Pancreas (tissue), 10 donors: Measurements from ENCODE around the gene CLINT1. TPM values are rescaled to one million over a fixed set of nuclear protein-coding genes. Genes with fewer than 3 reads are reported as not detected.

ENCODE experiments used
- ATAC-seq, 4 donors: fragments of 200-7000 bp; cut with Tn5 transposase; one replicate each; pipeline versions ENCODE4 v1.8.0 to v1.9.1; 2020; ENCODE audit warnings: mild to moderate bottlenecking in 4 of 4, moderate library complexity in 4 of 4
- DNase-seq, 6 donors: peaks; one replicate each; pipeline ENCODE4 v3.0.0-alpha.2; 2020
- FAIRE-seq: peaks from 2 replicates; lab custom pipeline; 2012; peaks lifted over from hg19 to GRCh38; lab: Jason Lieb, UNC
- H3K27ac ChIP-seq, 4 donors: fragments of 200-600 bp; sonication (generic); 1 replicate in 3 of 4; 2 replicates in 1 of 4; pipeline versions ENCODE4 v1.5.0 to v1.8.0; 2020
- H3K27me3 ChIP-seq, 4 donors: fragments of 200-600 bp; one replicate each; pipeline ENCODE4 v1.8.0; 2021
- H3K36me3 ChIP-seq, 3 donors: fragments of 200-600 bp; sonication (generic) in 1 of 3; one replicate each; pipeline versions ENCODE4 v1.5.0 to v1.8.0; 2020 to 2021
- H3K4me1 ChIP-seq, 3 donors: fragments of 200-600 bp; one replicate each; pipeline ENCODE4 v1.8.0; 2021
- H3K4me3 ChIP-seq, 4 donors: fragments of 200-600 bp; sonication (generic) in 2 of 4; one replicate each; pipeline versions ENCODE4 v1.5.0 to v1.8.0; 2020 to 2021
- H3K9me3 ChIP-seq, 4 donors: fragments of 200-600 bp; one replicate each; pipeline ENCODE4 v1.8.0; 2021
- WGBS, 2 donors: extraction: QIAGEN DNeasy Blood & Tissue Kit; methylation state at CpG; one replicate each; pipeline ENCODE4 v1.1.7; 2013; 5-methylcytosine and 5-hydroxymethylcytosine counted together
- intact Hi-C, 3 donors: fragments of 100-400 bp; cut with DNase I; formaldehyde crosslinking; loops; one replicate each; pipeline versions ENCODE4 v1.11.1 to v1.14.2; 2022
- polyA plus RNA-seq, 2 donors: library from polyadenylated mRNA; stranded (reverse); fragments of 200-250 nt; gene quantifications; one replicate each; pipeline ENCODE4 v1.2.3, GENCODE V29; 2013
- total RNA-seq, 6 donors: library from RNA; stranded (reverse); fragmentation: NEBNext Ultra II Directional in 4 of 6; extraction: Animal tissue kit (Norgen Biotek cat#: 25700) in 4 of 6; gene quantifications; one replicate each; pipeline versions ENCODE4 v1.2.1 to v1.2.4, GENCODE V29; 2021 to 2023
- TF ChIP-seq, protein P1 (sequence below), 4 donors: fragments of 200-600 bp; sonication (generic) in 3 of 4; IDR thresholded peaks; one replicate each; pipeline versions ENCODE4 v1.5.0 to v1.8.0; 2021; ENCODE audit warnings: antibody characterized with exemption in 4 of 4
- donor health status: healthy with polysubstance abuse.
- donor health status: DM: no; HTN: no; CAD: no; lungs with moderate emphysema.
- donor health status: DM: no; HTN: no; CAD: no.
- donor health status: control.
- donor health status: control.
- donor health status: Bipolar disorder and iron deficiency.
- donor health status: DM: yes; HTN: yes; CAD: no.
- donor health status: DM: no; HTN: no; CAD: no.
- donor health status: DM: no; HTN: no; CAD: no.
- donor health status: DM: yes; HTN: yes; CAD: no.

Gene CLINT1
- total and polyA plus RNA-seq, 8 donors, result 23.5 to 62.5 (median 37.9) TPM

DNA sequence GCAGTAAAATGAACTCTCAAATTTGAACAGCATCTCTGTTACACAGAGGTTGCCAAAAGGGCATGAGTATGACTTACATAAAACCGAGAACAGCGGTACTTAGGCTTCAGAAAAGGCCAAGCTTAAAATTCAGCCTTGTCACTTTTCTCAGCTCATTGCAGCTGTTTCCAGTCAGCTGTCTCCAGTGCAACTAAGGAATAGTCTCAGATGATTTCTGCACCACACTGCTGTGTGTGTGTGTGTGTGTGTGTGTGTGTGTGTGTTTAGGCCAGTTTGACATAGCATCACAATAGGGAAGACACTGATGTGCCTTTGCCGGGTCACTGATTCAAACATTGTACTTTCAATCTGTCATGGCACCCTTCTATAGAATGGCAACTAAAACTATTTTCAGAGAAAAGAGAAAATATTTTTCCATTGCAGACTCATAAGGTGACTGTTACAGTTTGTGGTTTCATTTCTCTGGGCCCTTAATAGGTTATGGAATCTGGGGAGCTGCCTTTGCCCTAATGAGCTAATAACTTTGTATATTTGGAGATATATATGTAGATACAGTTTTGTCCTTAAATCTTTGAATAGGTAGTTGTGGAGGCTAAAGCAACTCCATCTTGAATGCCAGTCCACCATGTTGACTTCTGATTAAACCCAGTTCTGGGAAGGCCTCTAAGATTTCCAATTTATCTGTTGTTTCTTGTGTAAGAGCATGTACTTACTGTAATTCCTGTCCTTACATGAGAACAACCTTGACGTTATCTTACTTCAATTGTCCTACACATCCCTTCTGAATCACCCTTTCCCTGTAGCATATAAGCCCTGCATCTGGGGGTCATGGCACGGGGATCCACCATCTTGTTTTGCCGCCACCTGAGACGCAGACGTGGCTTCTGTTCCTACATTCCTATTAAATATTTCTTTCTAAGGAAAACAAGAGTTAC is 110.9 kb downstream of the CLINT1 start:
- H3K27ac ChIP-seq, result no peak overlapping the region
- peaks cover 0 to 3% (median 0%) of the 10 kb centered on the region in 3 donors for H3K36me3 ChIP-seq
- no peak overlapping the region for H3K4me3 ChIP-seq
- H3K27me3 ChIP-seq, result no peaks in the 10 kb centered on the region
- FAIRE-seq (no peak), ATAC-seq (no peak), DNase-seq (no peak)
- peaks cover 0 to 5% (median 3%) of the 10 kb centered on the region in 3 donors for H3K4me1 ChIP-seq
- intact Hi-C loops, result no loop called here
- WGBS, 2 donors, result 92 to 94% methylated on average over 8 of the region's 8 CpGs
- no peaks in the 10 kb centered on the region for H3K9me3 ChIP-seq
- TF ChIP-seq, protein P1, sequence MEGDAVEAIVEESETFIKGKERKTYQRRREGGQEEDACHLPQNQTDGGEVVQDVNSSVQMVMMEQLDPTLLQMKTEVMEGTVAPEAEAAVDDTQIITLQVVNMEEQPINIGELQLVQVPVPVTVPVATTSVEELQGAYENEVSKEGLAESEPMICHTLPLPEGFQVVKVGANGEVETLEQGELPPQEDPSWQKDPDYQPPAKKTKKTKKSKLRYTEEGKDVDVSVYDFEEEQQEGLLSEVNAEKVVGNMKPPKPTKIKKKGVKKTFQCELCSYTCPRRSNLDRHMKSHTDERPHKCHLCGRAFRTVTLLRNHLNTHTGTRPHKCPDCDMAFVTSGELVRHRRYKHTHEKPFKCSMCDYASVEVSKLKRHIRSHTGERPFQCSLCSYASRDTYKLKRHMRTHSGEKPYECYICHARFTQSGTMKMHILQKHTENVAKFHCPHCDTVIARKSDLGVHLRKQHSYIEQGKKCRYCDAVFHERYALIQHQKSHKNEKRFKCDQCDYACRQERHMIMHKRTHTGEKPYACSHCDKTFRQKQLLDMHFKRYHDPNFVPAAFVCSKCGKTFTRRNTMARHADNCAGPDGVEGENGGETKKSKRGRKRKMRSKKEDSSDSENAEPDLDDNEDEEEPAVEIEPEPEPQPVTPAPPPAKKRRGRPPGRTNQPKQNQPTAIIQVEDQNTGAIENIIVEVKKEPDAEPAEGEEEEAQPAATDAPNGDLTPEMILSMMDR (IDR thresholded peaks at IDR 0.05), result no peak

DNA sequence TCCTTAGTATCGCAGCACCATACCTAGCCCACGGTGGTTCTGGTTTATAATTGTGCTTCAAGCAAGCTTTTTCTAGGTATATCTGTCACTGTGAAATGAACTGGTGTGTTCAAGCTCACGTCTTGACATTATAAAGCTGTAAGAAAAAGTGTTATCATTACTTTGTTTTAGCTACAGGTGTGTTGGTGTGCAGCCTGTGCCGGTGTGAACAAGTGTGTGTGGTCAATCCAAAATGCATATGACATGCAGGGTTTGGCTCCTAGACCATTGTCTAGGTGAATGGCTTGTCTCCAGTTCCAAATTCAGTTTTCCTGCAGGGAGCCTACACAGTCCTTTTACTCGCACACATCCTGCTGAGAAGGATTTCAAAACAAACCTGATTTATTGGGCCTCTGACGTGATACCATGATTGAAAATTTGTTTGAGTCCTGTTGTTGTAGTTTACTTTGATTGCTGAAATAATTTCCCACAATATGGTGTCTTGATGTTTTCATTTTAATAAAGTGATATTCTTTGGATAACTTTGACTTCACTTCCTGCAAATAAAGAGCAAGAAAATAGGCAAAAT is 111.7 kb downstream of the CLINT1 start:
- TF ChIP-seq, protein P1 (IDR thresholded peaks at IDR 0.05), result no peak
- H3K27ac ChIP-seq, result no peak overlapping the region
- FAIRE-seq (no peak), DNase-seq (no peak), ATAC-seq (no peak)
- H3K27me3 ChIP-seq, result no peaks in the 10 kb centered on the region
- H3K4me1 ChIP-seq, result peaks cover 0 to 7% (median 3%) of the 10 kb centered on the region in 3 donors
- 84 to 88% methylated on average over 6 of the region's 6 CpGs for WGBS, 2 donors
- no peaks in the 10 kb centered on the region for H3K9me3 ChIP-seq
- no peaks in the 10 kb centered on the region for H3K36me3 ChIP-seq
- intact Hi-C loops, result no loop called here
- no peak overlapping the region for H3K4me3 ChIP-seq

DNA sequence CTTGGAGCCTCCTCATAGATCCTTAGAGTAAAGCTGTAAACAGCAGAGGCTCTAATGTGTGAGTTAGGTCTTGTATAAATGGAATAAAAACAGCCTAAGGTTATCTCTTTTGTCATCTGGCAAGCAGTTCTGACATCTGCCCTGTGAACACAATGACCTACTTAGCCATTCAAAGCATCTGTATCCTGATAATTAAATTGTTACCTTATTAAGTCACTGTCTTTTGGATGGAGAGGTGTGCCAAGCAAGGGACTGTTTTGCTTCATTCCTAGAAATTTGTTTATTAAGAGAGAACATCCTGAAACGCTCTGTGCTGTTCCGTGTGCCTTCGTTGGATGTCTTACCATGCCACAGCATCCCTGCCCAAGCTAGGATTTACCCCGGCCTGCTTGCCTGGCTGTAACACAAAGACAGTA is 113.9 kb downstream of the CLINT1 start:
- intact Hi-C loops, result no loop called here
- H3K27me3 ChIP-seq, result no peaks in the 10 kb centered on the region
- no peaks in the 10 kb centered on the region for H3K9me3 ChIP-seq
- TF ChIP-seq, protein P1 (IDR thresholded peaks at IDR 0.05), result no peak
- DNase-seq, result no peak
- FAIRE-seq, result no peak
- H3K4me1 ChIP-seq, result peaks cover 0 to 7% (median 3%) of the 10 kb centered on the region in 3 donors
- WGBS, 2 donors, result 89 to 91% methylated on average over 4 of the region's 4 CpGs
- H3K4me3 ChIP-seq, result peak overlapping the region in 2 of 4 donors; percentile 72 to 92
- H3K36me3 ChIP-seq, result no peaks in the 10 kb centered on the region
- no peak overlapping the region for H3K27ac ChIP-seq
- no peak for ATAC-seq

DNA sequence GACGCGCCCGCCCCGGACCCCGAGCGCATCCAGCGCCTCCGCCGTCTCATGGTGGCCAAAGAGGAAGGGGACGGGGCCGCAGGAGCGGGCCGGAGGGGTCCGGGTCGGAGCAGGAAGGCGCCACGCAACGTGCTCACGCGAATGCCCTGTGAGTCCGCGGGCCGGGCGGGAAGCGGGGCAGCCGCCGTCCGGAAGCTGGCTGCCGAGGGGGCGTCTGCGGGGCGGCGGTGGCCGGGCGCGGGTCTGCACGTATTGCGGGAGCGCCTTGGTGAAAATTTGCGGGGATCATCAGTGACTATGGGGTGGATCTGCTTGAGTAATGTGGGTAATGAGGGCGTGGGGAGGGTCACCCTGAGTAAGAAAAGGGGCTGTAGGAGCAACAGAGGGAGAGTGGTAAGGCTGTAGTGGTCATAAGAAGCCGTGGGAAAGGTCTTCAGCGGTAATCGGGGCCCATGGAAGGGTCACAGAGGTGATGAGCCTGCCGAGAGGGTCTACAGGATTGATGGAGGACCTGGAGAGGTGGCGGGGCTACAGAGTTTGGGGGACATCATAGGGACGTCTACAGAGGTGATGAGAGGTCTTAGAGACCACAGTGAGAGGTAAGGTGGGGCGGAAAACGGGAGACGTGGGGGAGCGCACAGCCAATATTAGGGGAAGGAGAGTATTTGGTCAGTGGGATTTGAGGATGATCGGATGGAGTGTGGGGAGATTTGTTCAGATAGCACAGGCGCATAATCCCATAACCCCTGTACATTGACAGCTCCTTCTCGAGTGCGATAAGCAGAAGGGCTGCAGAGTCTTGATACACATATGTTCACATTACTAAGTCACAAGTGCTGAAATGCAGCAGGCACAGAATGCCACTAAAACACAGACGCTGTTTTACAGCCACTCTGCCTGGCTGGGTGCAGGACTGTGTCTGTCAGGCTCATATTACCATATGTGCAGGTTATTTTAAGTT is 114.6 kb downstream of the CLINT1 start:
- intact Hi-C loops, result no loop called here
- Histone ChIP-seq H3K36me3 (no peaks in the 10 kb centered on the region), H3K27ac (no peak overlapping the region), H3K4me3 (peak overlapping the region; percentile 71 to 92 (median 76)), H3K4me1 (peaks cover 0 to 7% (median 3%) of the 10 kb centered on the region in 3 donors), H3K9me3 (no peaks in the 10 kb centered on the region), H3K27me3 (no peaks in the 10 kb centered on the region)
- ATAC-seq (peak in 3 of 4 donors; percentile 1 to 2 (median 2)), DNase-seq (peak in 4 of 6 donors; percentile 14 to 79 (median 52)), FAIRE-seq (no peak)
- TF ChIP-seq, protein P1 (IDR thresholded peaks at IDR 0.05), result no peak
- 3 to 5% methylated on average over 46 to 56 of the region's 56 CpGs for WGBS, 2 donors
